Measurements from ENCODE around the gene NSG1. TPM values are rescaled to one million over a fixed set of nuclear protein-coding genes. Genes with fewer than 3 reads are reported as not detected.

NSG1 gene
- total and polyA plus RNA-seq, 9 of the 15 experiments (the other 6 are each of a cell fraction or from before 2014, with no cell fraction given) = not detected

- no peak for FAIRE-seq
- H3K79me2 ChIP-seq (ENCODE audit: control insufficient read depth, insufficient read depth, low read length) = no peaks in the 10 kb centered on the region
- H3K27me3 ChIP-seq (ENCODE audit: control insufficient read depth in 2 of 2, insufficient read depth in 2 of 2, low read length in 2 of 2) = no peaks in the 10 kb centered on the region
- CTCF ChIA-PET (ENCODE audit: low intra/inter-chr PET ratio) = no interaction called here
- 85% methylated on average over 11 of the region's 13 CpGs for WGBS (ENCODE audit: insufficient coverage, low coverage, missing lambda C conversion rate)
- H2AFZ ChIP-seq (ENCODE audit: low read depth, low read length) = no peak overlapping the region
- intact Hi-C loops (cut with micrococcal nuclease) = loop anchor here (10.0 kb wide), 1 partner anchor 183 kb away; no protein-coding TSS in a partner anchor
- POLR2A ChIA-PET = no interaction called here
- no peaks in the 10 kb centered on the region for H4K20me1 ChIP-seq (replicated peaks; ENCODE audit: control insufficient read depth, insufficient read depth, low read length)
- H3K9ac ChIP-seq (ENCODE audit: insufficient read depth in 1 of 2, low read depth in 2 of 2, low read length in 2 of 2) = no peak overlapping the region
- ATAC-seq = no peak
- no peak overlapping the region for H3K4me2 ChIP-seq (ENCODE audit: insufficient read depth, low read length)
- no peaks in the 10 kb centered on the region for H3K9me1 ChIP-seq (ENCODE audit: control insufficient read depth, insufficient read depth, low read length)
- no TSS peak for BruUV-seq (replicated peaks)
- no peak overlapping the region for H3K27ac ChIP-seq (ENCODE audit: extremely low read depth, low read depth, low read length)
- no peak for DNase-seq (ENCODE audit: extremely low read depth in 1 of 4, low spot score in 3 of 4)
- H3K9me3 ChIP-seq (replicated peaks; ENCODE audit: control insufficient read depth, insufficient read depth, low read depth, low read length) = no peaks in the 10 kb centered on the region
- no peak overlapping the region for H3K4me3 ChIP-seq
- peaks cover 16% of the 10 kb centered on the region; the same call in 1 of the 3 replicates for H3K36me3 ChIP-seq (ENCODE audit: control insufficient read depth, insufficient read depth, low read length)
- H3K4me1 ChIP-seq (replicated peaks in 1 of 2; ENCODE audit: control insufficient read depth in 2 of 2, insufficient read depth in 2 of 2, low read length in 2 of 2) = peaks cover 0 to 3% of the 10 kb centered on the region in 2 experiments; a peak in 2 of 5 replicates
- in situ Hi-C loops (cut with MboI) = no loop called here
- TF ChIP-seq KLF13 (tag; IDR thresholded peaks at IDR 0.05; ENCODE audit: borderline replicate concordance, low read depth) (no peak), CBFA2T2 (conservative IDR thresholded peaks at IDR 0.05) (no peak), CHCHD3 (CRISPR knock-in tag; IDR thresholded peaks at IDR 0.05) (no peak), MIER1 (IDR thresholded peaks at IDR 0.05; ENCODE audit: low read depth) (no peak), SMAD1 (IDR thresholded peaks at IDR 0.05; ENCODE audit: low read depth, low read length, partially characterized antibody) (no peak), RBM17 (IDR thresholded peaks at IDR 0.05; ENCODE audit: borderline replicate concordance, low read depth, low read length) (no peak), GTF3C2 (IDR thresholded peaks at IDR 0.05; ENCODE audit: borderline replicate concordance, extremely low read depth, insufficient read length) (no peak), SRSF7 (optimal IDR thresholded peaks at IDR 0.05; ENCODE audit: low read depth, low read length) (no peak), ZNF41 (CRISPR knock-in tag; conservative IDR thresholded peaks at IDR 0.05) (no peak)
Observed at GRCh38 chr4:4437798-4438470, 51.0 kb downstream of the NSG1 start.
